ENCODE data around the gene EXOC6B.

- TF ChIP-seq CTCF (tag by site-specific recombination; IDR thresholded peaks at IDR 0.05) (no peak), FEZF1 (tag by site-specific recombination; IDR thresholded peaks at IDR 0.05) (no peak), ZNF174 (tag by site-specific recombination; IDR thresholded peaks at IDR 0.05) (no peak), MEIS1 (CRISPR knock-in tag; IDR thresholded peaks at IDR 0.05; ENCODE audit: borderline replicate concordance) (no peak), ZNF777 (tag by site-specific recombination; IDR thresholded peaks at IDR 0.05; ENCODE audit: borderline replicate concordance) (no peak), ELK4 (IDR thresholded peaks at IDR 0.05; ENCODE audit: borderline replicate concordance, low read depth, low read length) (no peak), ZNF785 (tag by site-specific recombination; IDR thresholded peaks at IDR 0.05) (no peak), ZNF837 (tag by site-specific recombination; IDR thresholded peaks at IDR 0.05) (no peak), ZNF670 (tag by site-specific recombination; IDR thresholded peaks at IDR 0.05; ENCODE audit: low read depth) (no peak), ZNF266 (tag by site-specific recombination; IDR thresholded peaks at IDR 0.05; ENCODE audit: low read depth) (no peak), KLF16 (tag by site-specific recombination; IDR thresholded peaks at IDR 0.05) (no peak), ZBTB8A (tag by site-specific recombination; IDR thresholded peaks at IDR 0.05) (no peak), HOXA7 (CRISPR knock-in tag; IDR thresholded peaks at IDR 0.05; ENCODE audit: borderline replicate concordance) (no peak)
- TF ChIP-seq, protein P1, sequence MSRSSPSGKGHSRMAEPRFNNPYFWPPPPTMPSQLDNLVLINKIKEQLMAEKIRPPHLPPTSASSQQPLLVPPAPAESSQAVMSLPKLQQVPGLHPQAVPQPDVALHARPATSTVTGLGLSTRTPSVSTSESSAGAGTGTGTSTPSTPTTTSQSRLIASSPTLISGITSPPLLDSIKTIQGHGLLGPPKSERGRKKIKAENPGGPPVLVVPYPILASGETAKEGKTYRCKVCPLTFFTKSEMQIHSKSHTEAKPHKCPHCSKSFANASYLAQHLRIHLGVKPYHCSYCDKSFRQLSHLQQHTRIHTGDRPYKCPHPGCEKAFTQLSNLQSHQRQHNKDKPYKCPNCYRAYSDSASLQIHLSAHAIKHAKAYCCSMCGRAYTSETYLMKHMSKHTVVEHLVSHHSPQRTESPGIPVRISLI (tag by site-specific recombination; IDR thresholded peaks at IDR 0.05), result no peak
These were observed 91.4 kb downstream of the EXOC6B start for GRCh38 chr2:72734432-72734831.
